ENCODE results near the gene WDR27.

WDR27 gene

GRCh38 chr6:169575365-169575764 is 126.5 kb downstream of the WDR27 start (continued):
- no peak for TF ChIP-seq CSRNP3 (CRISPR knock-in tag; IDR thresholded peaks at IDR 0.05)

- no peak for ATAC-seq
- TF ChIP-seq PPARA (CRISPR knock-in tag; IDR thresholded peaks at IDR 0.05; ENCODE audit: borderline replicate concordance) (no peak), CSRNP3 (CRISPR knock-in tag; IDR thresholded peaks at IDR 0.05) (no peak), ESRRG (CRISPR knock-in tag; IDR thresholded peaks at IDR 0.05) (no peak), GLIS3 (CRISPR knock-in tag; IDR thresholded peaks at IDR 0.05) (no peak), CREB5 (CRISPR knock-in tag; IDR thresholded peaks at IDR 0.05; ENCODE audit: low read depth) (no peak), ZFP30 (CRISPR knock-in tag; IDR thresholded peaks at IDR 0.05) (no peak), ISL1 (CRISPR knock-in tag; IDR thresholded peaks at IDR 0.05) (no peak), PATZ1 (CRISPR knock-in tag; IDR thresholded peaks at IDR 0.05; ENCODE audit: borderline replicate concordance) (no peak)
Measured at GRCh38 chr6:169574420-169574819, 127.4 kb downstream of the WDR27 start.

GRCh38 chr6:169573883-169574282 is 127.9 kb downstream of the WDR27 start:
- no peak for TF ChIP-seq ZC3H10 (CRISPR knock-in tag; IDR thresholded peaks at IDR 0.05)
- TF ChIP-seq ISL1 (CRISPR knock-in tag; IDR thresholded peaks at IDR 0.05), result no peak
- no peak for TF ChIP-seq ZFP3 (CRISPR knock-in tag; IDR thresholded peaks at IDR 0.05)
- ATAC-seq, result no peak

GRCh38 chr6:169571123-169571962 is 130.5 kb downstream of the WDR27 start:
- TF ChIP-seq PPARA (CRISPR knock-in tag; IDR thresholded peaks at IDR 0.05; ENCODE audit: borderline replicate concordance) (no peak), ISL1 (CRISPR knock-in tag; IDR thresholded peaks at IDR 0.05) (peak; percentile 58), ZNF70 (CRISPR knock-in tag; IDR thresholded peaks at IDR 0.05) (no peak)
- ATAC-seq, result peak; percentile 84

GRCh38 chr6:169568314-169569087 is 133.3 kb downstream of the WDR27 start:
- no peak for ATAC-seq
- TF ChIP-seq ZNF565 (CRISPR knock-in tag; conservative IDR thresholded peaks at IDR 0.05; ENCODE audit: low read depth) (no peak), GLIS3 (CRISPR knock-in tag; IDR thresholded peaks at IDR 0.05) (no peak), CREB5 (CRISPR knock-in tag; IDR thresholded peaks at IDR 0.05; ENCODE audit: low read depth) (no peak), POU6F1 (CRISPR knock-in tag; IDR thresholded peaks at IDR 0.05; ENCODE audit: borderline replicate concordance, low read depth) (no peak), TOX (CRISPR knock-in tag; IDR thresholded peaks at IDR 0.05; ENCODE audit: borderline replicate concordance) (no peak), PPARA (CRISPR knock-in tag; IDR thresholded peaks at IDR 0.05; ENCODE audit: borderline replicate concordance) (no peak), TCF4 (CRISPR knock-in tag; IDR thresholded peaks at IDR 0.05; ENCODE audit: borderline replicate concordance) (no peak), TSHZ2 (CRISPR knock-in tag; IDR thresholded peaks at IDR 0.05) (no peak), OSR1 (CRISPR knock-in tag; IDR thresholded peaks at IDR 0.05) (no peak), ISL1 (CRISPR knock-in tag; IDR thresholded peaks at IDR 0.05) (no peak), ZNF8 (CRISPR knock-in tag; IDR thresholded peaks at IDR 0.05) (no peak), ZFP30 (CRISPR knock-in tag; IDR thresholded peaks at IDR 0.05) (no peak), CSDC2 (CRISPR knock-in tag; IDR thresholded peaks at IDR 0.05) (no peak), ESRRG (CRISPR knock-in tag; IDR thresholded peaks at IDR 0.05) (no peak)
